T-helper 22 cell (primary cell): ENCODE data around the gene FBRSL1.
"Not testable (repeated sequence)": the region's sequence is repeated elsewhere in the genome, so short reads cannot be mapped to it uniquely, and the experiment has no call there.

Experiments used
- DNase-seq: peaks from one replicate; pipeline ENCODE4 v3.0.0-alpha.2; 2020; ENCODE audit warnings: low read depth

The FBRSL1 gene

GRCh38 chr12:132525833-132526455 is 36.0 kb downstream of the FBRSL1 start:
- no peak for DNase-seq

- DNase-seq: no peak
Observed at GRCh38 chr12:132527186-132527882, 37.4 kb downstream of the FBRSL1 start.

- DNase-seq: no peak
Observed at GRCh38 chr12:132527883-132528264, 37.9 kb downstream of the FBRSL1 start.

- DNase-seq: no peak
Observed at GRCh38 chr12:132528564-132529106, 38.7 kb downstream of the FBRSL1 start.

GRCh38 chr12:132529156-132529839 is 39.3 kb downstream of the FBRSL1 start:
- DNase-seq: no peak

GRCh38 chr12:132529906-132530305 is 40.0 kb downstream of the FBRSL1 start:
- no peak for DNase-seq

- no peak for DNase-seq
Observed at GRCh38 chr12:132530447-132530846, 40.5 kb downstream of the FBRSL1 start.

GRCh38 chr12:132530851-132531250 is 40.9 kb downstream of the FBRSL1 start:
- no peak for DNase-seq

- not testable (repeated sequence) for DNase-seq
Observed at GRCh38 chr12:132532711-132533583, 43.0 kb downstream of the FBRSL1 start.

- no peak for DNase-seq
Observed at GRCh38 chr12:132533584-132533958, 43.6 kb downstream of the FBRSL1 start.

GRCh38 chr12:132534076-132534475 is 44.1 kb downstream of the FBRSL1 start:
- no peak for DNase-seq

GRCh38 chr12:132535019-132535418 is 45.1 kb downstream of the FBRSL1 start:
- DNase-seq: no peak

- no peak for DNase-seq
Observed at GRCh38 chr12:132536102-132536876, 46.3 kb downstream of the FBRSL1 start.

GRCh38 chr12:132537049-132537448 is 47.1 kb downstream of the FBRSL1 start:
- DNase-seq: no peak

- DNase-seq: no peak
Observed at GRCh38 chr12:132537836-132538662, 48.1 kb downstream of the FBRSL1 start.

- DNase-seq: no peak
Observed at GRCh38 chr12:132538663-132538990, 48.7 kb downstream of the FBRSL1 start.

GRCh38 chr12:132539016-132539773 is 49.2 kb downstream of the FBRSL1 start:
- no peak for DNase-seq

- no peak for DNase-seq
Observed at GRCh38 chr12:132540436-132540835, 50.5 kb downstream of the FBRSL1 start.

- no peak for DNase-seq
Observed at GRCh38 chr12:132541200-132541599, 51.2 kb downstream of the FBRSL1 start.

- no peak for DNase-seq
Observed at GRCh38 chr12:132541996-132542395, 52.0 kb downstream of the FBRSL1 start.
